Upper lobe of left lung (tissue), 6 donors: ENCODE data around the gene MSANTD2. TPM values are rescaled to one million over a fixed set of nuclear protein-coding genes. Genes with fewer than 3 reads are reported as not detected.

Experiments used
- ATAC-seq, 2 donors: fragments of 200-7000 bp; cut with Tn5 transposase; one replicate each; pipeline ENCODE4 v1.9.1; 2022; ENCODE audit warnings: mild to moderate bottlenecking in 2 of 2, moderate library complexity in 2 of 2; ENCODE audit not compliant: low FRiP score in 2 of 2
- DNase-seq, 2 donors: peaks; one replicate each; pipeline ENCODE4 v3.0.0-alpha.2; 2019 to 2020
- H3K27ac ChIP-seq, 4 donors: fragments of 200-600 bp; sonication (generic); one replicate each; pipeline ENCODE4 v1.5.1; 2016 to 2019
- H3K27me3 ChIP-seq, 4 donors: fragments of 200-600 bp; sonication (generic); one replicate each; pipeline ENCODE4 v1.5.1; 2017 to 2019
- H3K36me3 ChIP-seq, 4 donors: fragments of 200-600 bp; sonication (generic); one replicate each; pipeline ENCODE4 v1.5.1; 2016 to 2019
- H3K4me1 ChIP-seq, 4 donors: fragments of 200-600 bp; sonication (generic); one replicate each; pipeline ENCODE4 v1.5.1; 2018 to 2019
- H3K4me3 ChIP-seq, 4 donors: fragments of 200-600 bp; sonication (generic); one replicate each; pipeline ENCODE4 v1.5.1; 2017 to 2019; ENCODE audit warnings: mild to moderate bottlenecking in 2 of 4, moderate library complexity in 1 of 4
- H3K9me3 ChIP-seq, 4 donors: fragments of 200-600 bp; sonication (generic); one replicate each; pipeline ENCODE4 v1.5.1; 2018 to 2019
- CTCF ChIP-seq, 6 experiments: fragments of 450-650 bp in 4 of 6; fragments of 200-600 bp in 2 of 6; sonication (generic) in 2 of 6; IDR thresholded peaks; one replicate each; pipeline ENCODE4 v1.5.1; 2016 to 2019; ENCODE audit warnings: antibody characterized with exemption in 6 of 6
- EP300 ChIP-seq, 4 donors: sonication (generic); formaldehyde crosslinking; IDR thresholded peaks; one replicate each; pipeline ENCODE4 v1.5.1; 2017; ENCODE audit warnings: antibody characterized with exemption in 4 of 4, control low read depth in 2 of 4
- POLR2A ChIP-seq, 4 donors: fragments of 450-650 bp; IDR thresholded peaks; one replicate each; pipeline ENCODE4 v1.5.1; 2016 to 2017; ENCODE audit warnings: antibody characterized with exemption in 4 of 4, mild to moderate bottlenecking in 2 of 4
- POLR2AphosphoS5 ChIP-seq, 2 donors: sonication (generic); formaldehyde crosslinking; IDR thresholded peaks; one replicate each; pipeline ENCODE4 v1.5.1; 2017; ENCODE audit warnings: antibody characterized with exemption in 2 of 2
- WGBS, 2 donors: methylation state at CpG; one replicate each; pipeline ENCODE4 v1.1.5; 2017 to 2018; 5-methylcytosine and 5-hydroxymethylcytosine counted together
- total RNA-seq, 6 donors: library from RNA; depleted of rRNA in 4 of 6; stranded (reverse); fragments of >200 nt in 4 of 6; gene quantifications; one replicate each; pipeline versions ENCODE4 v1.1.0 to v1.2.1, GENCODE V29; 2016 to 2021
- donor health status: DM: no; HTN: no; CAD: no; lungs with moderate emphysema.
- donor health status: DM: no; HTN: yes; CAD: no; lungs with severe emphysema.

Gene MSANTD2
- total RNA-seq, 6 donors from 2014 or later = 10.5 to 69.1 (median 14.0) TPM

DNA sequence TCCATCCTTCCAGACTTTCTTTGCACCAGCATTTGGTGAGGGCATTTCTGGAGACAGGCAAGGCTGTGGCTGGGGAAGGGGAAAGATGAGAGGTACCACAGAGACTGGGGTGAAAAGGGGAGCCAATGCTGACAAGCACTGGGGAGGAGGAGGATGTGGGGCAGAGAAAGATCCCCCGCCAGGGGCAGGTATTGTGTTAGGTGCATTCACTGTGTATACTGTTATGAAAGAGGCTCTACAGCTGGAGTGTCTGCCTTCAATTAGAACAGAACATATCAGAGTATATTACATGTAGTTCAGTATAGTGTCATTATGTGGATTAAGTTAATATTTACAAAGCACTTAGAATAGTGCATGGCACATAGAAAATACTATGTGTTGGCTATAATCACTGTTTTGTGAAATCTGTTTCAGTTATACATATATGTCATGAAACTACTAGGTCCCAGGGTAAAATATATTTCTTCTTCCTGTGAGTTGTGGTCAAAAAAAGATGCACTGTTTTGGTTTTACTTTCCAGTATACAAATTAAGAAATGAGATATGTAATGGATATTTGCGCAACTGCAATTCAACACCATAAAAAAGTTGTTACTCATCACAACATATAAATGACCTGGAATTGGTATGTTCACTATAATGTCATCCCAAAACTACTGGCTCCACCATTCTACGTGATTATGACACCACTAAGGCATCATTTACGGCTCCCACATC, 8.4 kb downstream of the MSANTD2 start:
- WGBS, 2 donors = 80 to 84% methylated on average over 4 of the region's 4 CpGs
- Histone ChIP-seq H3K27me3 (no peaks in the 10 kb centered on the region), H3K4me1 (peaks cover 4 to 9% (median 7%) of the 10 kb centered on the region in 4 donors), H3K36me3 (no peaks in the 10 kb centered on the region), H3K27ac (no peak overlapping the region), H3K4me3 (no peak overlapping the region), H3K9me3 (no peaks in the 10 kb centered on the region)
- no peak for TF ChIP-seq POLR2A (IDR thresholded peaks at IDR 0.05)
- no peak for TF ChIP-seq EP300 (IDR thresholded peaks at IDR 0.05)
- no peak for TF ChIP-seq CTCF (IDR thresholded peaks at IDR 0.05)
- TF ChIP-seq POLR2AphosphoS5 (IDR thresholded peaks at IDR 0.05) = no peak
- DNase-seq (no peak), ATAC-seq (peak in 1 of 2 donors; percentile 19)

DNA sequence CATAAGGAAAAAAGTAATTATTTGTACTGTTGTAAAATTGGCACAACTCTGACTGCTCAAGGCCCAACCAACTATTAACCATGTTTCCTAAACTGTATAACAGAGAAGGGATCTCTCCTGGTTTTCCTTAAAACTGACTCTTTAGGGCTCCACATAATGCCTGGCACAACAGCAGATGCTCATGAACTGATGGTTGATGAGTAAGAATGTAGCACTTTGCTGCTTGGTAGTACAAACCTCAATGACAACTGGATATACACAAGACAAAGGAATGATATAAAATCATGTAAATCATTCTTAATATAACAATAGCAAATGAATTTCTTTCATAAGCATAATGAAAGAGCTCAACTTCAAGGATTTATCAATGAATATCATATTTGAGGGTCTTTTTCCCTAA, 11.7 kb downstream of the MSANTD2 start:
- Histone ChIP-seq H3K9me3 (no peaks in the 10 kb centered on the region), H3K4me3 (no peak overlapping the region), H3K4me1 (peaks cover 2 to 5% (median 4%) of the 10 kb centered on the region in 4 donors), H3K27me3 (no peaks in the 10 kb centered on the region), H3K36me3 (no peaks in the 10 kb centered on the region), H3K27ac (no peak overlapping the region)
- DNase-seq (no peak), ATAC-seq (no peak)
- TF ChIP-seq POLR2AphosphoS5 (IDR thresholded peaks at IDR 0.05) (no peak), CTCF (IDR thresholded peaks at IDR 0.05) (no peak), EP300 (IDR thresholded peaks at IDR 0.05) (no peak), POLR2A (IDR thresholded peaks at IDR 0.05) (no peak)

GRCh38 chr11:124784051-124784450, 16.2 kb downstream of the MSANTD2 start:
- WGBS, 2 donors = 96 to 98% methylated on average over 2 of the region's 2 CpGs
- Histone ChIP-seq H3K4me1 (no peaks in the 10 kb centered on the region), H3K4me3 (no peak overlapping the region), H3K36me3 (no peaks in the 10 kb centered on the region), H3K27ac (no peak overlapping the region), H3K27me3 (no peaks in the 10 kb centered on the region), H3K9me3 (no peaks in the 10 kb centered on the region)
- ATAC-seq (no peak), DNase-seq (no peak)
- TF ChIP-seq POLR2AphosphoS5 (IDR thresholded peaks at IDR 0.05) (no peak), POLR2A (IDR thresholded peaks at IDR 0.05) (no peak)

GRCh38 chr11:124783002-124783401, 17.2 kb downstream of the MSANTD2 start:
- ATAC-seq (no peak), DNase-seq (no peak)
- Histone ChIP-seq H3K36me3 (no peaks in the 10 kb centered on the region), H3K9me3 (no peaks in the 10 kb centered on the region), H3K4me3 (no peak overlapping the region), H3K27ac (no peak overlapping the region), H3K27me3 (no peaks in the 10 kb centered on the region), H3K4me1 (no peaks in the 10 kb centered on the region)
- WGBS, 2 donors = 91 to 94% methylated on average over 4 of the region's 4 CpGs
- TF ChIP-seq EP300 (IDR thresholded peaks at IDR 0.05) = no peak
- TF ChIP-seq CTCF (IDR thresholded peaks at IDR 0.05) = no peak
- no peak for TF ChIP-seq POLR2AphosphoS5 (IDR thresholded peaks at IDR 0.05)
- TF ChIP-seq POLR2A (IDR thresholded peaks at IDR 0.05) = no peak

GRCh38 chr11:124779568-124779967, 20.6 kb downstream of the MSANTD2 start:
- ATAC-seq = no peak
- Histone ChIP-seq H3K27ac (no peak overlapping the region), H3K4me3 (no peak overlapping the region), H3K27me3 (no peaks in the 10 kb centered on the region), H3K36me3 (peaks cover 0 to 4% (median under 1%) of the 10 kb centered on the region in 4 donors), H3K9me3 (no peaks in the 10 kb centered on the region), H3K4me1 (peaks cover 0 to 6% (median 0%) of the 10 kb centered on the region in 4 donors)
- no peak for DNase-seq
- WGBS, 2 donors = 72 to 87% methylated on average over 1 of the region's 1 CpG
- TF ChIP-seq CTCF (IDR thresholded peaks at IDR 0.05) (no peak), POLR2AphosphoS5 (IDR thresholded peaks at IDR 0.05) (no peak), EP300 (IDR thresholded peaks at IDR 0.05) (no peak), POLR2A (IDR thresholded peaks at IDR 0.05) (no peak)
